Trophoblast cell (in vitro differentiated cells and primary cell): ENCODE results near the gene ABCG1.

Source experiments
- DNase-seq, 2 donors: peaks; one replicate each; pipeline ENCODE4 v3.0.0-alpha.2; 2016
- H2AFZ ChIP-seq: 2 replicates; pipeline ENCODE4 v1.6.1; 2013; ENCODE audit warnings: low read length, moderate library complexity, mild to moderate bottlenecking; ENCODE audit not compliant: insufficient read depth, poor library complexity
- H2AK5ac ChIP-seq: 2 replicates; pipeline ENCODE4 v1.6.1; 2013; ENCODE audit warnings: mild to moderate bottlenecking, low read length
- H2BK120ac ChIP-seq: 2 replicates; pipeline ENCODE4 v1.6.1; 2013; ENCODE audit warnings: low read length, mild to moderate bottlenecking, moderate library complexity; ENCODE audit not compliant: insufficient read depth, poor library complexity
- H2BK12ac ChIP-seq: 2 replicates; pipeline ENCODE4 v1.6.1; 2013; ENCODE audit warnings: mild to moderate bottlenecking, low read length, moderate library complexity
- H2BK5ac ChIP-seq: 2 replicates; pipeline ENCODE4 v1.6.1; 2013; ENCODE audit warnings: low read length, low read depth, moderate library complexity, mild to moderate bottlenecking; ENCODE audit not compliant: poor library complexity
- H3K14ac ChIP-seq: 2 replicates; pipeline ENCODE4 v1.6.1; 2013; ENCODE audit warnings: mild to moderate bottlenecking, low read length
- H3K18ac ChIP-seq: 2 replicates; pipeline ENCODE4 v1.6.1; 2013; ENCODE audit warnings: mild to moderate bottlenecking, low read length
- H3K23ac ChIP-seq: 2 replicates; pipeline ENCODE4 v1.6.1; 2013; ENCODE audit warnings: low read length
- H3K27ac ChIP-seq: 2 replicates; pipeline ENCODE4 v1.5.1; 2013; ENCODE audit warnings: low read depth, mild to moderate bottlenecking, inconsistent platforms, low read length, moderate library complexity
- H3K27me3 ChIP-seq: 2 replicates; pipeline ENCODE4 v1.6.1; 2013; ENCODE audit warnings: inconsistent platforms, mild to moderate bottlenecking, low read length, moderate library complexity; ENCODE audit not compliant: insufficient read depth
- H3K36me3 ChIP-seq, 2 experiments: 1 replicate in 1 of 2; 2 replicates in 1 of 2; pipeline ENCODE4 v1.6.1; 2013; ENCODE audit warnings: low read length in 2 of 2, mild to moderate bottlenecking in 2 of 2, moderate library complexity in 1 of 2; ENCODE audit not compliant: insufficient read depth in 2 of 2, control insufficient read depth in 1 of 2
- H3K4ac ChIP-seq: 2 replicates; pipeline ENCODE4 v1.6.1; 2013; ENCODE audit warnings: low read depth, mild to moderate bottlenecking, low read length, moderate library complexity
- H3K4me1 ChIP-seq, 2 experiments: 1 replicate in 1 of 2; 2 replicates in 1 of 2; pipeline ENCODE4 v1.6.1; 2013; ENCODE audit warnings: low read length in 2 of 2, mild to moderate bottlenecking in 2 of 2, moderate library complexity in 1 of 2; ENCODE audit not compliant: insufficient read depth in 2 of 2, control insufficient read depth in 1 of 2
- H3K4me2 ChIP-seq: 2 replicates; pipeline ENCODE4 v1.6.1; 2013; ENCODE audit warnings: inconsistent platforms, mild to moderate bottlenecking, low read length, moderate library complexity
- H3K4me3 ChIP-seq: 2 replicates; pipeline ENCODE4 v1.5.1; 2013; ENCODE audit warnings: mild to moderate bottlenecking, low read depth, low read length, inconsistent platforms
- H3K79me1 ChIP-seq: one replicate; pipeline ENCODE4 v1.6.1; 2013; ENCODE audit warnings: low read length
- H3K79me2 ChIP-seq: 2 replicates; pipeline ENCODE4 v1.6.1; 2013; ENCODE audit warnings: low read length, mild to moderate bottlenecking; ENCODE audit not compliant: control insufficient read depth, insufficient read depth, poor library complexity
- H3K9ac ChIP-seq: 2 replicates; pipeline ENCODE4 v1.6.1; 2013; ENCODE audit warnings: mild to moderate bottlenecking, low read length
- H3K9me3 ChIP-seq: 2 replicates; pipeline ENCODE4 v1.6.1; 2013; ENCODE audit warnings: low read depth, mild to moderate bottlenecking, control low read depth, inconsistent platforms, low read length; ENCODE audit not compliant: insufficient read depth
- H4K12ac ChIP-seq: 2 replicates; pipeline ENCODE4 v1.6.1; 2013; ENCODE audit warnings: low read depth, mild to moderate bottlenecking, low read length, moderate library complexity
- H4K8ac ChIP-seq: 2 replicates; pipeline ENCODE4 v1.6.1; 2013; ENCODE audit warnings: low read depth, mild to moderate bottlenecking, low read length, moderate library complexity
- H4K91ac ChIP-seq: one replicate; pipeline ENCODE4 v1.6.1; 2013; ENCODE audit warnings: low read depth, mild to moderate bottlenecking, low read length, moderate library complexity
- WGBS: extraction: QIAGEN DNeasy Blood & Tissue Kit; methylation state at CpG from one replicate; pipeline ENCODE4 v1.1.7; 2013; ENCODE audit warnings: missing lambda C conversion rate; ENCODE audit not compliant: insufficient read length, insufficient coverage; ENCODE audit errors: extremely low coverage; 5-methylcytosine and 5-hydroxymethylcytosine counted together

The ABCG1 gene

GRCh38 chr21:42263591-42264131 lies 44.7 kb downstream of the ABCG1 start:
- H3K4me2 ChIP-seq: no peak overlapping the region

GRCh38 chr21:42264245-42265195 lies 45.6 kb downstream of the ABCG1 start:
- no peak overlapping the region for H2BK5ac ChIP-seq

More at GRCh38 chr21:42263591-42264131, 44.7 kb downstream of the ABCG1 start:
- H3K79me2 ChIP-seq: no peaks in the 10 kb centered on the region
- no peak overlapping the region for H2BK120ac ChIP-seq
- no peak overlapping the region for H3K14ac ChIP-seq
- H2AK5ac ChIP-seq: no peak overlapping the region
- no peak overlapping the region for H4K91ac ChIP-seq
- H4K8ac ChIP-seq: no peak overlapping the region
- H3K79me1 ChIP-seq: no peaks in the 10 kb centered on the region
- no peak overlapping the region for H3K9ac ChIP-seq
- no peaks in the 10 kb centered on the region for H3K36me3 ChIP-seq
- peaks cover 2% of the 10 kb centered on the region for H3K9me3 ChIP-seq
- no peak overlapping the region for H3K18ac ChIP-seq
- peak overlapping the region; percentile 56 for H2AFZ ChIP-seq
- no peaks in the 10 kb centered on the region for H3K27me3 ChIP-seq
- H3K27ac ChIP-seq: no peak overlapping the region
- no peak overlapping the region for H2BK12ac ChIP-seq
- no peak overlapping the region for H4K12ac ChIP-seq
- no peak overlapping the region for H3K4ac ChIP-seq
- H3K4me1 ChIP-seq: peaks cover 11% of the 10 kb centered on the region in 2 experiments
- H3K23ac ChIP-seq: no peak overlapping the region
- no peak overlapping the region for H3K4me3 ChIP-seq
- no peak for DNase-seq
- no CpG with 5 or more reads among the region's 18 CpGs for WGBS
- no peak overlapping the region for H2BK5ac ChIP-seq

GRCh38 chr21:42265231-42265812 lies 46.4 kb downstream of the ABCG1 start:
- H2BK120ac ChIP-seq: no peak overlapping the region

More at GRCh38 chr21:42264245-42265195, 45.6 kb downstream of the ABCG1 start:
- Histone ChIP-seq H2BK12ac (no peak overlapping the region), H2AK5ac (no peak overlapping the region), H4K91ac (no peak overlapping the region), H3K9me3 (peaks cover 2% of the 10 kb centered on the region), H2AFZ (no peak overlapping the region), H3K27me3 (no peaks in the 10 kb centered on the region), H3K4me1 (peaks cover 11% of the 10 kb centered on the region in 2 experiments), H3K79me1 (no peaks in the 10 kb centered on the region), H3K9ac (no peak overlapping the region), H3K36me3 (no peaks in the 10 kb centered on the region), H3K14ac (no peak overlapping the region), H4K12ac (no peak overlapping the region), H3K79me2 (no peaks in the 10 kb centered on the region), H3K4me3 (no peak overlapping the region), H2BK120ac (no peak overlapping the region), H3K18ac (no peak overlapping the region), H3K4ac (no peak overlapping the region), H3K4me2 (no peak overlapping the region), H3K23ac (no peak overlapping the region), H3K27ac (no peak overlapping the region), H4K8ac (no peak overlapping the region)
- DNase-seq: no peak
- WGBS: no CpG with 5 or more reads among the region's 13 CpGs

GRCh38 chr21:42266971-42267556 lies 48.1 kb downstream of the ABCG1 start:
- H2AFZ ChIP-seq: no peak overlapping the region
- WGBS: no CpG with 5 or more reads among the region's 7 CpGs
- H3K4me1 ChIP-seq: peaks cover 11% of the 10 kb centered on the region in 2 experiments
- H2BK12ac ChIP-seq: no peak overlapping the region
- no peaks in the 10 kb centered on the region for H3K79me1 ChIP-seq
- no peak overlapping the region for H4K12ac ChIP-seq
- no peak overlapping the region for H4K8ac ChIP-seq
- no peak overlapping the region for H2BK120ac ChIP-seq
- H2AK5ac ChIP-seq: no peak overlapping the region
- no peak for DNase-seq
- H3K79me2 ChIP-seq: no peaks in the 10 kb centered on the region
- H3K4me3 ChIP-seq: no peak overlapping the region
- H4K91ac ChIP-seq: no peak overlapping the region
- no peak overlapping the region for H3K14ac ChIP-seq
- no peak overlapping the region for H3K4ac ChIP-seq
- H3K9me3 ChIP-seq: peaks cover 4% of the 10 kb centered on the region
- no peaks in the 10 kb centered on the region for H3K36me3 ChIP-seq
- H3K27ac ChIP-seq: no peak overlapping the region
- H3K9ac ChIP-seq: no peak overlapping the region
- no peaks in the 10 kb centered on the region for H3K27me3 ChIP-seq
- H3K18ac ChIP-seq: no peak overlapping the region
- no peak overlapping the region for H3K4me2 ChIP-seq
- H3K23ac ChIP-seq: no peak overlapping the region
- H2BK5ac ChIP-seq: no peak overlapping the region

More at GRCh38 chr21:42265231-42265812, 46.4 kb downstream of the ABCG1 start:
- Histone ChIP-seq H4K8ac (no peak overlapping the region), H3K27ac (no peak overlapping the region), H3K4me2 (no peak overlapping the region), H3K9me3 (peaks cover 2% of the 10 kb centered on the region), H3K4me1 (peaks cover 11% of the 10 kb centered on the region in 2 experiments), H4K12ac (no peak overlapping the region), H3K9ac (no peak overlapping the region), H3K14ac (no peak overlapping the region), H3K36me3 (no peaks in the 10 kb centered on the region), H2AK5ac (no peak overlapping the region), H3K23ac (no peak overlapping the region), H3K79me2 (no peaks in the 10 kb centered on the region), H2BK5ac (no peak overlapping the region), H4K91ac (no peak overlapping the region), H2BK12ac (no peak overlapping the region), H3K4me3 (no peak overlapping the region), H3K27me3 (no peaks in the 10 kb centered on the region), H3K79me1 (no peaks in the 10 kb centered on the region), H3K4ac (no peak overlapping the region), H2AFZ (no peak overlapping the region), H3K18ac (no peak overlapping the region)
- no peak for DNase-seq
- WGBS: no CpG with 5 or more reads among the region's 12 CpGs
